Measurements from ENCODE around the gene RBFA. TPM values are rescaled to one million over a fixed set of nuclear protein-coding genes. Genes with fewer than 3 reads are reported as not detected.
"Not testable (repeated sequence)": the region's sequence is repeated elsewhere in the genome, so short reads cannot be mapped to it uniquely, and the experiment has no call there.

Gene RBFA
- total RNA-seq, 2 experiments from 2014 or later: 41.7 to 45.5 TPM

GRCh38 chr18:79988071-79988450 lies 46.2 kb upstream of the RBFA start:
- peak overlapping the region; percentile 91 for H3K4me3 Mint-ChIP-seq
- CTCF ChIA-PET: interaction anchor here (0.6 to 2.7 kb wide), 4 partner anchors 10 to 25 kb away, joined by 3 to 7 read pairs (median 4); no protein-coding TSS in a partner anchor
- peak; percentile 70 for DNase-seq
- intact Hi-C loops (cut with micrococcal nuclease): loop anchor here (5.0 kb wide), 1 partner anchor 44 kb away; the partner anchor contains the start of gene RBFA
- H3K36me3 Mint-ChIP-seq (ENCODE audit: low read depth): peaks cover 39% of the 10 kb centered on the region
- H3K27ac Mint-ChIP-seq: peak overlapping the region; percentile 88
- POLR2A ChIA-PET: interaction anchor here (0.6 to 2.6 kb wide), 8 partner anchors 9 to 121 kb away, joined by 3 to 12 read pairs (median 4); partner anchors contain the start of genes ADNP2 and SLC66A2
- H3K4me1 Mint-ChIP-seq (ENCODE audit: low read depth): peaks cover 35% of the 10 kb centered on the region
- no peaks in the 10 kb centered on the region for H3K9me3 Mint-ChIP-seq
- TF ChIP-seq CTCF (IDR thresholded peaks at IDR 0.05): peak; percentile 18
- ATAC-seq: peak; percentile 67
- H3K27me3 Mint-ChIP-seq: no peaks in the 10 kb centered on the region

DNA sequence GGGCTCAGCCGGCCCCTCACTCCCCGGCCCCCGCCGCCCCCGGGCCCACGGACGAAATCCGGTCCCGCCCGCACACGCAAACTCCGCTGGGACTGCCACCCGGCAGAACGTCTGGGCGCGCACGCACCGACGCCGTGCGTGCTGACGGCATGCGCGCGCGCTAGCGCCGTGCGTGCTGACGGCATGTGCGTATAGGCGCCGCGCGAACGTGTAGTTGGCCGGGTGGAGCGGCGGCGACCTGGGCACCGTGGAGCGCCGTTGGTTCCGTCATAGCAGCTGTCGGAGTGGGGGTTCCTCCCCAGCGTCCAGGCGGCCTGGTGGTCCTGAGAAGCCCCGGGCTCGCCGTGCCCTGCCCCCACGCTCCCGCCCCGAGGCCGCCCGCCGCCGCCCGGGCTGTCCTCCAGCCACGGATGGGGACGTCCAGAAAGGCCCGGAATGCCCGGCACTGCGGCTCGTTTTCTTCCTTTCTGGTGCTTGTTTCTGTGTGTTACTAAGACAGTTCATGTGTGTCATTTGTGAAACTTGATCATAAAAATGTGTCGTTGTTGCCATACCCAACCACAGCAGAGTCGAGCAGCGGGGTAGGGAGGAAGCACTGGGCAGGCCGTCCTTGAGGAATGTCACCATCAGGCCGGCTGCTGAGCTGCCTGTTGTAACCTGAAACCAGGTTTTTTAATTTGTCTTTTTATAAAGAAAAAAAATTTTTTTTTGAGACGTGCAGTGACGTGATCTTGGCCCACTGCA lies 45.6 kb upstream of the RBFA start, which contains the start of gene TXNL4A:
Gene TXNL4A, minus strand, starts transcription at position 113 of the 744 bp plus-strand sequence. CDS start 171 bp downstream, outside the sequence.
- POLR2A ChIA-PET: interaction anchor here (0.7 to 2.6 kb wide), 8 partner anchors 9 to 121 kb away, joined by 3 to 12 read pairs (median 4); partner anchors contain the start of genes ADNP2 and RBFA
- Mint-ChIP-seq H3K27me3 (no peaks in the 10 kb centered on the region), H3K9me3 (no peaks in the 10 kb centered on the region), H3K4me3 (peak within 1 kb of the TSS; percentile 91), H3K27ac (peak within 1 kb of the TSS; percentile 96), H3K4me1 (ENCODE audit: low read depth) (peaks cover 30% of the 10 kb centered on the region), H3K36me3 (ENCODE audit: low read depth) (peaks cover 36% of the 10 kb centered on the region)
- CTCF ChIA-PET: interaction anchor here (1.2 to 2.7 kb wide), 2 partner anchors 26 to 37 kb away, joined by 3 to 7 read pairs; partner anchors contain the start of gene SLC66A2
- intact Hi-C loops (cut with micrococcal nuclease): loop anchor here (5.0 kb wide), 1 partner anchor 44 kb away; the partner anchor contains the start of gene RBFA
- ATAC-seq: peak; percentile 97
- DNase-seq: peak; percentile 88
- no peak for TF ChIP-seq CTCF (IDR thresholded peaks at IDR 0.05)

DNA sequence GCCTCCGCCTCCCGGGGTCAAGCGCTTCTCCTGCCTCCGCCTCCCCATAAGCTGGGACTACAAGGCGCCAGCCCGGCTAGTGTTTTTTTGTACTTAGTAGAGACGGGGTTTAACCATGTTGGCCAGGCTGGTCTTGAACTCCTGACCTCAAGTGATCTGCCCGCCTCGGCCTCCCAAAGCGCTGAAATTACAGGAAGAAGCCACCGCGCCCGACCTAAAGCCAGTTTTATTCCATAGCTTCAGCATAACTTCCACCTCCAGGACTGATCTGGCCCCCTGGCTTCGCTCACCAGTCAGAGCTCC lies 45.1 kb upstream of the RBFA start:
- H3K36me3 Mint-ChIP-seq (ENCODE audit: low read depth): peaks cover 31% of the 10 kb centered on the region
- ChIA-PET POLR2A (interaction anchor here (0.7 to 2.6 kb wide), 6 partner anchors 10 to 120 kb away, joined by 3 to 12 read pairs (median 4); partner anchors contain the start of genes ADNP2 and RBFA), CTCF (interaction anchor here (0.8 to 1.2 kb wide), 2 partner anchors 30 to 37 kb away, joined by 3 read pairs; partner anchors contain the start of gene SLC66A2)
- no peaks in the 10 kb centered on the region for H3K27me3 Mint-ChIP-seq
- H3K9me3 Mint-ChIP-seq: no peaks in the 10 kb centered on the region
- H3K4me3 Mint-ChIP-seq: peak overlapping the region; percentile 91
- ATAC-seq: no peak
- peak overlapping the region; percentile 96 for H3K27ac Mint-ChIP-seq
- intact Hi-C loops (cut with micrococcal nuclease): loop anchor here (5.0 kb wide), 1 partner anchor 43 kb away; the partner anchor contains the start of gene RBFA
- H3K4me1 Mint-ChIP-seq (ENCODE audit: low read depth): peaks cover 25% of the 10 kb centered on the region
- DNase-seq: no peak
- TF ChIP-seq CTCF (IDR thresholded peaks at IDR 0.05): no peak

DNA sequence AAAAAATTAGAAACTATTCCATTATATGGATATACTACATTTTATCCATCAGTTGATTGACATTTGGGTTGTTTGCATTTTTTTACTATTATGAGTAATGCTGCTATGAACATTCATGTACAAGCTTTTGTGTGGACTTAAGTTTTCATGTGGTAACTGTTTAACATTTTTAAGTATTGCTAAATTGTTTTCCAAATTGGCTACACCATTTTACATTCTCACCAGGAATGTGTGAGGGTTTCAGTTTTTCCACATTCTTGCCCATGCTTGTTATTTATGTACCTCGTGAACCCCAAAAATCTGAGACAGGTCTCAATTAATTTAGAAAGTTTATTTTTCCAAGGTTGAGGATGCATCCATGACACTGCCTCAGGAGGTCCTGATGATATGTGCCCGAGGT lies 42.7 kb upstream of the RBFA start:
- Mint-ChIP-seq H3K27me3 (no peaks in the 10 kb centered on the region), H3K36me3 (ENCODE audit: low read depth) (peaks cover 13% of the 10 kb centered on the region), H3K4me3 (no peak overlapping the region), H3K27ac (no peak overlapping the region), H3K4me1 (ENCODE audit: low read depth) (peaks cover 7% of the 10 kb centered on the region), H3K9me3 (no peaks in the 10 kb centered on the region)
- ChIA-PET CTCF (interaction anchor here (1.4 kb wide), 1 partner anchor 28 kb away, joined by 3 read pairs; no protein-coding TSS in a partner anchor), POLR2A (no interaction called here)
- no peak for ATAC-seq
- no peak for DNase-seq
- no peak for TF ChIP-seq CTCF (IDR thresholded peaks at IDR 0.05)
- intact Hi-C loops (cut with micrococcal nuclease): no loop called here

GRCh38 chr18:79999701-80000100 lies 34.5 kb upstream of the RBFA start:
- H3K27me3 Mint-ChIP-seq; CTCF ChIA-PET; DNase-seq; H3K4me1 Mint-ChIP-seq (ENCODE audit: low read depth); H3K36me3 Mint-ChIP-seq (ENCODE audit: low read depth); H3K4me3 Mint-ChIP-seq; H3K9me3 Mint-ChIP-seq; intact Hi-C loops (cut with micrococcal nuclease); ATAC-seq; POLR2A ChIA-PET: not testable (repeated sequence)
- H3K27ac Mint-ChIP-seq: peak overlapping the region; percentile 31
